VCaP (cell line): ENCODE results near the gene SOX13.

Source experiments
- H3K27ac ChIP-seq: fragments of 450-650 bp; 2 replicates; pipeline ENCODE4 v1.5.1; 2017
- TF ChIP-seq, protein P1 (sequence below): fragments of 450-650 bp; conservative IDR thresholded peaks from 2 replicates; pipeline ENCODE4 v1.5.1; 2017; ENCODE audit warnings: mild to moderate bottlenecking, moderate library complexity

The SOX13 gene

GRCh38 chr1:204139952-204140351, 67.0 kb downstream of the SOX13 start:
- no peak overlapping the region for H3K27ac ChIP-seq
- TF ChIP-seq, protein P1, sequence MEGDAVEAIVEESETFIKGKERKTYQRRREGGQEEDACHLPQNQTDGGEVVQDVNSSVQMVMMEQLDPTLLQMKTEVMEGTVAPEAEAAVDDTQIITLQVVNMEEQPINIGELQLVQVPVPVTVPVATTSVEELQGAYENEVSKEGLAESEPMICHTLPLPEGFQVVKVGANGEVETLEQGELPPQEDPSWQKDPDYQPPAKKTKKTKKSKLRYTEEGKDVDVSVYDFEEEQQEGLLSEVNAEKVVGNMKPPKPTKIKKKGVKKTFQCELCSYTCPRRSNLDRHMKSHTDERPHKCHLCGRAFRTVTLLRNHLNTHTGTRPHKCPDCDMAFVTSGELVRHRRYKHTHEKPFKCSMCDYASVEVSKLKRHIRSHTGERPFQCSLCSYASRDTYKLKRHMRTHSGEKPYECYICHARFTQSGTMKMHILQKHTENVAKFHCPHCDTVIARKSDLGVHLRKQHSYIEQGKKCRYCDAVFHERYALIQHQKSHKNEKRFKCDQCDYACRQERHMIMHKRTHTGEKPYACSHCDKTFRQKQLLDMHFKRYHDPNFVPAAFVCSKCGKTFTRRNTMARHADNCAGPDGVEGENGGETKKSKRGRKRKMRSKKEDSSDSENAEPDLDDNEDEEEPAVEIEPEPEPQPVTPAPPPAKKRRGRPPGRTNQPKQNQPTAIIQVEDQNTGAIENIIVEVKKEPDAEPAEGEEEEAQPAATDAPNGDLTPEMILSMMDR: no peak

- H3K27ac ChIP-seq: no peak overlapping the region
- TF ChIP-seq, protein P1: no peak
Measured at GRCh38 chr1:204141131-204141530, 68.2 kb downstream of the SOX13 start.

- TF ChIP-seq, protein P1: no peak
- H3K27ac ChIP-seq: no peak overlapping the region
Measured at GRCh38 chr1:204142032-204142974, 69.4 kb downstream of the SOX13 start.

GRCh38 chr1:204143276-204144041, 70.5 kb downstream of the SOX13 start:
- H3K27ac ChIP-seq: no peak overlapping the region
- TF ChIP-seq, protein P1: no peak

DNA sequence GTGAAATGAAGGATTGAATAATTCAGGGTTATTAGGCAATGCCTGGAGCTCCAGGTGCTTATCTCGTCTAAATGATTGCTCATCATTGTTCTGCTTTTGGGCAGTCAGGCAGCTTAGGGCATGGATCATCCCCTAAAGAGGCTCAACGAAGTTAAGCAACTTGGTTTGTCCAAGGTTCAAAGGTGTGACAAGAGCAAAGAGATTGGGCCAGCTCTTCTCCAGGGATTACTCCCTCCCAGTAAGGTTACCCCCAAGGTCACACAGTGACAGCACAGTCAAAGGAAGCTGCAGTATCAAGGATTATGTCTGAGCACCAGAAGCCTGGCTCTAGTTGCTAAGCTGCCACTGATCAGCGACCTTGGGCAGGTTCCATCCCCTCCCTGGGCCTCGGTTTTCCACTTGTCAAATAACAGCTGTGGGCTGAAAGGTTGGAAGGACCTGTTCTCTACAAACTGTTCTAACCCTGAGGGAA, 72.2 kb downstream of the SOX13 start:
- no peak overlapping the region for H3K27ac ChIP-seq
- TF ChIP-seq, protein P1: no peak

DNA sequence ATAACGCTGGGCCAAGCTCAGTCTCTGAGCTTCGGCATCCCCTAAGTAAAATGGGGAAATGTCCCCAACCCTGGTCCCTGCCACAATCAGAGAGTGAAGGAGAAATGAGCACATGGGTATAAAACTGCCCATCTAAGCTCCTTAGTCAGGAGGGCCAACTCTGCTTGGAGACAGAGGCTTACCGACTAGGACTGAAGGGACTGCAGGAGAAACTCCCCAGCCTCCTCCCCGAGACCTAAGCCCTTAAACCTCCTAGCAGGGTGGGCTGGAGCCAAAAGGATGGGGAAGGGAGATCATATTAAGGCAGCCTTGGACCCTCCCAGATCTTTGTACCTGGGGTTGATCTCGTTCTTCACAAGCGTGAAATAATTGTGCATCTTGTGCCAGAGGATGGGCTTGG, 73.4 kb downstream of the SOX13 start:
- TF ChIP-seq, protein P1: no peak
- no peak overlapping the region for H3K27ac ChIP-seq

DNA sequence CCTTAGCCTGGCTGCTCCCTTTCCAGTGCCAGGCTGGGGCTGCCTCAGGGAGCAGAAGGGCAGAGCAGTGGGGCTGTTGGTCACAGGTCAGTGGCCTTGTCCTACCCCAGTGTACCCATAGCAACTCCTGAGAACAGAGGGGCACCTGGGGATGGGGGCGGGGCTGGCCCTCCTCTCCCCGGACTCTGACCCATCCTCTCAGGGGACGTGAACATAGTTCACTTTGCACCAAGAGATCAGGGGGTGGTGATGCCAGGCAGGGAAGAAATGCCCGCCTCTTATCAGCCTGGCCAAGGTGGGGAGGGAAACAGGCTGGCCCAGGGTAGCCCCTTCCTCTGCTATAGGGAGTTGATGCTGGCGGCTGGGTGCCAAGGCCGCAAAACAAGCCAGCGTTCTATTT, 74.0 kb downstream of the SOX13 start:
- TF ChIP-seq, protein P1: no peak
- no peak overlapping the region for H3K27ac ChIP-seq
